Keratinocyte (primary cell): ENCODE data around the gene OPRL1. TPM values are rescaled to one million over a fixed set of nuclear protein-coding genes. Genes with fewer than 3 reads are reported as not detected.

Source experiments
- DNase-seq: peaks from one replicate; pipeline ENCODE4 v3.0.0-alpha.2; 2011; ENCODE audit warnings: low read depth, missing footprints, low spot score
- FAIRE-seq: peaks from 2 replicates; lab custom pipeline; 2011; peaks lifted over from hg19 to GRCh38; lab: Jason Lieb, UNC
- H2AFZ ChIP-seq: 2 replicates; pipeline ENCODE4 v1.6.0; 2012; ENCODE audit warnings: low read length, control low read depth, inconsistent platforms; ENCODE audit not compliant: control insufficient read depth
- H3K27ac ChIP-seq: 2 replicates; pipeline ENCODE4 v1.5.1; 2011; ENCODE audit warnings: low read length; ENCODE audit not compliant: control insufficient read depth, insufficient read depth
- H3K27me3 ChIP-seq: 3 replicates; pipeline ENCODE4 v1.6.0; 2011; ENCODE audit warnings: low read length; ENCODE audit not compliant: control insufficient read depth, insufficient read depth; ENCODE audit errors: extremely low read depth
- H3K36me3 ChIP-seq, 2 experiments: 2 replicates in 1 of 2; 3 replicates in 1 of 2; pipeline ENCODE4 v1.5.1; 2011; ENCODE audit warnings: low read length in 2 of 2, mild to moderate bottlenecking in 1 of 2; ENCODE audit not compliant: control insufficient read depth in 2 of 2, insufficient read depth in 2 of 2; ENCODE audit errors: extremely low read depth in 1 of 2
- H3K4me1 ChIP-seq: 3 replicates; pipeline ENCODE4 v1.5.1; 2011; ENCODE audit warnings: low read length; ENCODE audit not compliant: control insufficient read depth, insufficient read depth; ENCODE audit errors: extremely low read depth
- H3K4me2 ChIP-seq: 3 replicates; pipeline ENCODE4 v1.6.0; 2011; ENCODE audit warnings: low read depth, low read length; ENCODE audit not compliant: control insufficient read depth, insufficient read depth; ENCODE audit errors: extremely low read depth
- H3K4me3 ChIP-seq, 3 experiments: fragments of 200-600 bp in 1 of 3; sonication (generic) in 1 of 3; 2 replicates in 2 of 3; 3 replicates in 1 of 3; pipeline ENCODE4 v1.5.1; 2011 to 2016; ENCODE audit warnings: low read length in 3 of 3, mild to moderate bottlenecking in 3 of 3, control low read depth in 2 of 3, inconsistent platforms in 1 of 3, low read depth in 1 of 3, mixed read lengths in 1 of 3, mixed run types in 1 of 3, moderate library complexity in 1 of 3; ENCODE audit not compliant: control insufficient read depth in 2 of 3, insufficient read depth in 2 of 3; ENCODE audit errors: extremely low read depth in 1 of 3
- H3K79me2 ChIP-seq: 2 replicates; pipeline ENCODE4 v1.6.0; 2012; ENCODE audit warnings: low read length; ENCODE audit not compliant: control insufficient read depth, insufficient read depth
- H3K9ac ChIP-seq: 3 replicates; pipeline ENCODE4 v1.6.0; 2011; ENCODE audit warnings: low read length; ENCODE audit not compliant: control insufficient read depth, insufficient read depth; ENCODE audit errors: extremely low read depth
- H3K9me1 ChIP-seq: 3 replicates; pipeline ENCODE4 v1.6.0; 2011; ENCODE audit warnings: low read length; ENCODE audit not compliant: control insufficient read depth, insufficient read depth; ENCODE audit errors: extremely low read depth
- H3K9me3 ChIP-seq: 2 replicates; pipeline ENCODE4 v1.5.1; 2012; ENCODE audit warnings: low read depth, low read length; ENCODE audit not compliant: control insufficient read depth
- H4K20me1 ChIP-seq: 3 replicates; pipeline ENCODE4 v1.6.0; 2011; ENCODE audit warnings: low read length; ENCODE audit not compliant: control insufficient read depth, insufficient read depth; ENCODE audit errors: extremely low read depth
- CTCF ChIP-seq, 3 experiments: IDR thresholded peaks in 1 of 3; conservative IDR thresholded peaks in 1 of 3; optimal IDR thresholded peaks in 1 of 3; 2 replicates in 2 of 3; 3 replicates in 1 of 3; pipeline versions ENCODE3 to v1.5.1; 2011; ENCODE audit warnings: low read length in 3 of 3, mild to moderate bottlenecking in 3 of 3, moderate library complexity in 2 of 3, control low read depth in 1 of 3, inconsistent platforms in 1 of 3; ENCODE audit not compliant: insufficient read depth in 2 of 3; ENCODE audit errors: extremely low read depth in 1 of 3
- EZH2 ChIP-seq: IDR thresholded peaks from one replicate; pipeline ENCODE4 v1.6.1; 2012; ENCODE audit warnings: inconsistent platforms, mild to moderate bottlenecking, low read length, moderate library complexity
- dilution Hi-C: fragments of 300-500 bp; cut with MboI; formaldehyde crosslinking; loops from one replicate; pipeline ENCODE4 v1.7.0; 2020; ENCODE audit warnings: low sequenced_read_pairs; ENCODE audit not compliant: extremely low pct_ligation_motif_present
- polyA plus RNA-seq, 5 experiments: library from polyadenylated mRNA; depleted of rRNA in 3 of 5; stranded (reverse) in 3 of 5; stranded (forward) in 1 of 5; unstranded in 1 of 5; fragments of >200 nt; gene quantifications; 1 replicate in 1 of 5; 2 replicates in 3 of 5; 3 replicates in 1 of 5; pipeline versions ENCODE4 v1.2.1 to v1.2.3, GENCODE V29; 2011 to 2012; ENCODE audit warnings: missing spikeins in 2 of 5, low read depth in 1 of 5, low replicate concordance in 1 of 5

Gene OPRL1
- polyA plus RNA-seq, 1 donor (not counting 4 experiments of a cell fraction or from before 2014, with no cell fraction given), result 0.25 TPM

- dilution Hi-C loops, result no loop called here
- FAIRE-seq, result no peak
These were observed 4.3 kb upstream of the OPRL1 start for GRCh38 chr20:64075556-64075955.

DNA sequence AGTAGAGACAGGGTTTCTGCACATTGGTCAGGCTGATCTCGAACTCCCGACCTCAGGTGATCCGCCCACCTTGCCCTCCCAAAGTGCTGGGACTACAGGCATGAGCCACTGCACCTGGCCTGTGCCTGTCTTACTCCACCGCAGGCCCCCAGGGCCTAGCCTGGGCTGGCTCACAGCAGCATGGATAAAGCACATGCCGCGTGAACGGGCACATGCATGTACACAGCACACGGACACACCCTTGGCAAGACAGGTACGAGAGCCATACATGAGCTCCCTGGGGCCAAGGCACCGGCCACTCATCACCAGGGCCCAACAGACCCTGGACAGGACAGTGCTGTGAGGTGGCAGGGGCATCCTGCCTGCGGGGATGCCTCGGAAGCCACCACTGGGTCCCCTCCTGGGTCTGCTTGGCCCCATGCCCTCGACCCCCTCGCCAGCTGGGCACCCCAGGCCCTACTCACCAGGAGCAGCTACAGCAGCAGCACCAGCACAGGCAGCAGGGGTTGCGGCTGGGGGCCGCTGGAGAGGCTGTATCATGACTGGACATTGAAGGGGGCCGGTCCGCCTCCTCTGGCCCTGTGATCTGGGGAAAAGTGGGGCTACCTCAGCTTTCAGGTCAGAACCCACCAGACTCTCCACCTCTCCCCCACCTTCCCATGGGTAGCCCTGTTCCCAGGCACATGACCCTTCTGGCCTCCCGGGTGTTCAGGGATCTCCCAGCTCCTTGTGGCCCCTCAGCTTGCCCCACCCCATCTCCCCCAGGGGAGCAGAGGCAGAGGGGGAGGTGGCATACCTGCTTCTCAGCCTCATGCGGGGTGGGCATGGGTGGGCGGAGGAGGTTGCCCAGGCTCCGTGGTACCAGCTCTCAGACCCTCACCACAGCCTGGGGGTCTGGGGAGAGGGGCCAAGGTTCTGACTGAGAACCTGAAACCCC, 3.6 kb upstream of the OPRL1 start:
- Histone ChIP-seq H3K27me3 (no peaks in the 10 kb centered on the region), H3K9me1 (no peaks in the 10 kb centered on the region), H3K79me2 (peaks cover 2% of the 10 kb centered on the region), H4K20me1 (no peaks in the 10 kb centered on the region), H3K4me1 (peaks cover 13% of the 10 kb centered on the region), H2AFZ (no peak overlapping the region), H3K4me2 (no peak overlapping the region), H3K27ac (no peak overlapping the region), H3K36me3 (peaks cover 0 to 10% of the 10 kb centered on the region in 2 experiments), H3K9ac (no peak overlapping the region), H3K4me3 (no peak overlapping the region), H3K9me3 (no peaks in the 10 kb centered on the region)
- dilution Hi-C loops, result no loop called here
- FAIRE-seq (no peak), DNase-seq (no peak)
- TF ChIP-seq CTCF (optimal IDR thresholded peaks at IDR 0.05 in 1 of 3, IDR thresholded peaks at IDR 0.05 in 1 of 3, conservative IDR thresholded peaks at IDR 0.05 in 1 of 3; ENCODE audit: extremely low read depth in 1 of 3, insufficient read depth in 2 of 3, low read length in 3 of 3) (no peak), EZH2 (no peak)

More at GRCh38 chr20:64075556-64075955, 4.3 kb upstream of the OPRL1 start:
- Histone ChIP-seq H2AFZ (no peak overlapping the region), H3K4me3 (no peak overlapping the region), H3K27ac (no peak overlapping the region), H3K9me3 (no peaks in the 10 kb centered on the region), H3K4me1 (peaks cover 13% of the 10 kb centered on the region), H3K9me1 (no peaks in the 10 kb centered on the region), H3K27me3 (no peaks in the 10 kb centered on the region), H3K4me2 (no peak overlapping the region), H3K79me2 (peaks cover 2% of the 10 kb centered on the region), H4K20me1 (no peaks in the 10 kb centered on the region), H3K9ac (no peak overlapping the region), H3K36me3 (peaks cover 0 to 10% of the 10 kb centered on the region in 2 experiments)
- no peak for TF ChIP-seq CTCF (optimal IDR thresholded peaks at IDR 0.05 in 1 of 3, IDR thresholded peaks at IDR 0.05 in 1 of 3, conservative IDR thresholded peaks at IDR 0.05 in 1 of 3; ENCODE audit: extremely low read depth in 1 of 3, insufficient read depth in 2 of 3, low read length in 3 of 3)
- no peak for TF ChIP-seq EZH2
- no peak for DNase-seq
